ENCODE data around the gene ARHGEF16. TPM values are rescaled to one million over a fixed set of nuclear protein-coding genes. Genes with fewer than 3 reads are reported as not detected.

ARHGEF16 gene
- total RNA-seq, 2 donors from 2014 or later: 17.1 to 22.1 TPM

- no peaks in the 10 kb centered on the region for H3K36me3 ChIP-seq (replicated peaks in 1 of 2; ENCODE audit: insufficient read depth in 1 of 2, low read depth in 2 of 2)
- 44 to 74% methylated on average over 13 to 23 of the region's 23 CpGs for WGBS, 2 donors
- no peaks in the 10 kb centered on the region for H3K9me3 ChIP-seq
- H3K4me1 ChIP-seq: peaks cover 42% of the 10 kb centered on the region
- ATAC-seq: peak; percentile 71
- H3K27ac ChIP-seq: peak overlapping the region; percentile 36 to 83 (median 72)
- no peak overlapping the region for H3K4me3 ChIP-seq
- intact Hi-C loops (cut with DNase I): no loop called here
- H3K27me3 ChIP-seq: no peaks in the 10 kb centered on the region
- TF ChIP-seq CTCF (IDR thresholded peaks at IDR 0.05): no peak
- TF ChIP-seq POLR2A (IDR thresholded peaks at IDR 0.05): peak in 1 of 3 donors; percentile 12
- DNase-seq: peak; percentile 58 to 81 (median 74)
These were observed 5.6 kb downstream of the ARHGEF16 start for GRCh38 chr1:3459940-3460671.

- H3K27ac ChIP-seq: peak overlapping the region; percentile 36 to 83 (median 72)
- intact Hi-C loops (cut with DNase I): no loop called here
- H3K4me1 ChIP-seq: peaks cover 36% of the 10 kb centered on the region
- ATAC-seq: peak; percentile 54
- no peaks in the 10 kb centered on the region for H3K27me3 ChIP-seq
- H3K36me3 ChIP-seq (replicated peaks in 1 of 2; ENCODE audit: insufficient read depth in 1 of 2, low read depth in 2 of 2): no peaks in the 10 kb centered on the region
- H3K9me3 ChIP-seq: no peaks in the 10 kb centered on the region
- DNase-seq: peak in 3 of 4 donors; percentile 32 to 44 (median 33)
- WGBS, 2 donors: 56 to 59% methylated on average over 7 to 14 of the region's 14 CpGs
- no peak overlapping the region for H3K4me3 ChIP-seq
- no peak for TF ChIP-seq CTCF (IDR thresholded peaks at IDR 0.05)
- no peak for TF ChIP-seq POLR2A (IDR thresholded peaks at IDR 0.05)
These were observed 6.2 kb downstream of the ARHGEF16 start for GRCh38 chr1:3460672-3461131.

GRCh38 chr1:3461238-3461933 lies 6.9 kb downstream of the ARHGEF16 start:
- TF ChIP-seq CTCF (IDR thresholded peaks at IDR 0.05) (no peak), POLR2A (IDR thresholded peaks at IDR 0.05) (no peak)
- Histone ChIP-seq H3K4me3 (no peak overlapping the region), H3K36me3 (replicated peaks in 1 of 2; ENCODE audit: insufficient read depth in 1 of 2, low read depth in 2 of 2) (no peaks in the 10 kb centered on the region), H3K4me1 (peaks cover 32% of the 10 kb centered on the region), H3K27me3 (no peaks in the 10 kb centered on the region), H3K9me3 (no peaks in the 10 kb centered on the region), H3K27ac (peak overlapping the region in 3 of 4 donors; percentile 70 to 83 (median 74))
- no peak for ATAC-seq
- 91 to 92% methylated on average over 9 to 27 of the region's 30 CpGs for WGBS, 2 donors
- DNase-seq: no peak
- intact Hi-C loops (cut with DNase I): no loop called here

- no peak for DNase-seq
- no peak for TF ChIP-seq CTCF (IDR thresholded peaks at IDR 0.05)
- no peak for TF ChIP-seq POLR2A (IDR thresholded peaks at IDR 0.05)
- H3K4me1 ChIP-seq: peaks cover 29% of the 10 kb centered on the region
- no peaks in the 10 kb centered on the region for H3K27me3 ChIP-seq
- H3K9me3 ChIP-seq: no peaks in the 10 kb centered on the region
- intact Hi-C loops (cut with DNase I): no loop called here
- no peak overlapping the region for H3K27ac ChIP-seq
- no peaks in the 10 kb centered on the region for H3K36me3 ChIP-seq (replicated peaks in 1 of 2; ENCODE audit: insufficient read depth in 1 of 2, low read depth in 2 of 2)
- ATAC-seq: no peak
- no peak overlapping the region for H3K4me3 ChIP-seq
- 79 to 93% methylated on average over 11 of the region's 13 CpGs for WGBS, 2 donors
These were observed 7.4 kb downstream of the ARHGEF16 start for GRCh38 chr1:3461934-3462275.

All from body of pancreas (tissue), 4 donors.